SK-N-SH (cell line): ENCODE measurements around the gene RASSF4. TPM values are rescaled to one million over a fixed set of nuclear protein-coding genes. Genes with fewer than 3 reads are reported as not detected.

Experiments used
- CTCF ChIA-PET: fragments of 300-600, 350-600 bp; formaldehyde crosslinking; extraction: SDS; loops from one replicate; lab custom pipeline; 2021; lab: Yijun Ruan, JAX
- POLR2A ChIA-PET: fragments of 350-600 bp; sonication (Branson Sonifier 250); formaldehyde crosslinking; extraction: SDS; loops from one replicate; lab custom pipeline; 2020; ENCODE audit warnings: antibody characterized with exemption, inconsistent platforms; lab: Yijun Ruan, JAX
- DNase-seq: peaks from one replicate; pipeline ENCODE4 v3.0.0; 2012
- H2AFZ ChIP-seq: fragments of 200-600 bp; sonication (generic); 2 replicates; pipeline ENCODE4 v1.8.1; 2016; ENCODE audit warnings: antibody characterized with exemption, mild to moderate bottlenecking, low read depth
- H3F3A ChIP-seq: fragments of 200-600 bp; sonication (generic); replicated peaks from 2 replicates; pipeline ENCODE3; 2016; ENCODE audit warnings: antibody characterized with exemption, mild to moderate bottlenecking; ENCODE audit not compliant: insufficient read depth
- H3K27ac ChIP-seq, 2 experiments: fragments of 200-500 bp in 1 of 2; fragments of 200-600 bp in 1 of 2; sonication (Bioruptor generic) in 1 of 2; sonication (generic), shearing (Covaris generic) in 1 of 2; 2 replicates each; pipeline versions ENCODE4 v1.5.1 to v1.6.1; 2014 to 2016; ENCODE audit warnings: low read depth in 2 of 2, inconsistent platforms in 1 of 2, low read length in 1 of 2, mild to moderate bottlenecking in 1 of 2, mixed read lengths in 1 of 2
- H3K27me3 ChIP-seq: fragments of 200-600 bp; sonication (generic), shearing (Covaris generic); 2 replicates; pipeline ENCODE4 v1.6.1; 2016; ENCODE audit warnings: mixed run types; ENCODE audit not compliant: insufficient read depth
- H3K36me3 ChIP-seq, 2 experiments: fragments of 200-500 bp in 1 of 2; fragments of 200-600 bp in 1 of 2; sonication (Bioruptor generic) in 1 of 2; sonication (generic) in 1 of 2; replicated peaks in 1 of 2; 2 replicates each; pipeline versions ENCODE3 to v1.5.1; 2014 to 2016; ENCODE audit warnings: low read length in 1 of 2, mild to moderate bottlenecking in 1 of 2; ENCODE audit not compliant: insufficient read depth in 2 of 2, control insufficient read depth in 1 of 2
- H3K4me1 ChIP-seq, 2 experiments: fragments of 200-500 bp in 1 of 2; fragments of 200-600 bp in 1 of 2; sonication (Bioruptor generic) in 1 of 2; sonication (generic), shearing (Covaris generic) in 1 of 2; 2 replicates each; pipeline versions ENCODE4 v1.5.1 to v1.6.1; 2014 to 2016; ENCODE audit warnings: low read depth in 1 of 2, low read length in 1 of 2, mixed run types in 1 of 2; ENCODE audit not compliant: insufficient read depth in 2 of 2, control insufficient read depth in 1 of 2
- H3K4me2 ChIP-seq: fragments of 200-600 bp; sonication (generic), shearing (Covaris generic); 2 replicates; pipeline ENCODE4 v1.6.1; 2017; ENCODE audit warnings: mixed run types
- H3K4me3 ChIP-seq, 2 experiments: fragments of 200-500 bp in 1 of 2; fragments of 200-600 bp in 1 of 2; sonication (Bioruptor generic) in 1 of 2; sonication (generic), shearing (Covaris generic) in 1 of 2; 2 replicates each; pipeline versions ENCODE4 v1.5.1 to v1.8.1; 2014 to 2016; ENCODE audit warnings: low read depth in 2 of 2, inconsistent platforms in 1 of 2, low read length in 1 of 2, mild to moderate bottlenecking in 1 of 2, mixed read lengths in 1 of 2, moderate library complexity in 1 of 2
- H3K79me2 ChIP-seq: fragments of 200-600 bp; sonication (generic); 2 replicates; pipeline ENCODE4 v1.8.1; 2017; ENCODE audit warnings: mild to moderate bottlenecking; ENCODE audit not compliant: insufficient read depth
- H3K9ac ChIP-seq: fragments of 200-600 bp; sonication (generic); 2 replicates; pipeline ENCODE4 v1.6.1; 2017; ENCODE audit warnings: mixed run types
- H3K9me2 ChIP-seq: fragments of 200-600 bp; sonication (generic); 2 replicates; pipeline ENCODE4 v1.6.1; 2017; ENCODE audit warnings: mixed run types
- H3K9me3 ChIP-seq: fragments of 200-600 bp; sonication (generic); 2 replicates; pipeline ENCODE4 v1.6.1; 2017; ENCODE audit warnings: mixed run types, mild to moderate bottlenecking, moderate library complexity
- H4K20me1 ChIP-seq: fragments of 200-600 bp; sonication (generic); 2 replicates; pipeline ENCODE4 v1.6.1; 2017; ENCODE audit warnings: mild to moderate bottlenecking, mixed run types; ENCODE audit not compliant: insufficient read depth
- CHD2 ChIP-seq: fragments of 150-350 bp; IDR thresholded peaks from 2 replicates; pipeline ENCODE4 v1.6.1; 2018; ENCODE audit warnings: low read length; ENCODE audit not compliant: partially characterized antibody
- CTCF ChIP-seq: fragments of 200-600 bp; sonication (generic); IDR thresholded peaks from 2 replicates; pipeline ENCODE4 v1.6.1; 2017; ENCODE audit warnings: antibody characterized with exemption, mild to moderate bottlenecking, moderate library complexity
- EP300 ChIP-seq, 2 experiments: IDR thresholded peaks; 2 replicates each; pipeline versions ENCODE4 v1.4.0 to v1.6.1; 2012; ENCODE audit warnings: borderline replicate concordance in 1 of 2, low read depth in 1 of 2, low read length in 1 of 2
- EZH2phosphoT487 ChIP-seq: fragments of 200-600 bp; sonication (generic); IDR thresholded peaks from 2 replicates; pipeline ENCODE4 v1.6.1; 2017; ENCODE audit warnings: low read depth, mixed run types, mild to moderate bottlenecking, antibody characterized with exemption, moderate library complexity, borderline replicate concordance
- FOSL2 ChIP-seq: IDR thresholded peaks from 2 replicates; pipeline ENCODE4 v1.4.0; 2012; ENCODE audit warnings: low read depth, mild to moderate bottlenecking, moderate library complexity, borderline replicate concordance
- FOXJ3 ChIP-seq: sonication (generic); formaldehyde crosslinking; IDR thresholded peaks from 2 replicates; pipeline ENCODE4 v1.5.1; 2020; ENCODE audit warnings: mild to moderate bottlenecking, missing genetic modification reagents
- FOXM1 ChIP-seq: IDR thresholded peaks from 2 replicates; pipeline ENCODE4 v1.4.0; 2012; ENCODE audit warnings: low read depth, mild to moderate bottlenecking
- MAX ChIP-seq: IDR thresholded peaks from 2 replicates; pipeline ENCODE4 v1.4.0; 2012; ENCODE audit warnings: low read depth
- MEF2A ChIP-seq: IDR thresholded peaks from 2 replicates; pipeline ENCODE4 v1.4.0; 2012; ENCODE audit warnings: low read depth, borderline replicate concordance
- PBX3 ChIP-seq: IDR thresholded peaks from 2 replicates; pipeline ENCODE4; 2012
- POLR2AphosphoS5 ChIP-seq: IDR thresholded peaks from 2 replicates; pipeline ENCODE4 v1.6.1; 2012; ENCODE audit warnings: low read depth, low read length
- RAD21 ChIP-seq: IDR thresholded peaks from 2 replicates; pipeline ENCODE4 v1.6.1; 2012; ENCODE audit warnings: mild to moderate bottlenecking, low read length
- RCOR1 ChIP-seq: fragments of 150-350 bp; IDR thresholded peaks from 2 replicates; pipeline ENCODE4 v1.6.1; 2017; ENCODE audit warnings: antibody characterized with exemption, low read length
- REST ChIP-seq: IDR thresholded peaks from 2 replicates; pipeline ENCODE4 v1.6.1; 2012; ENCODE audit warnings: mild to moderate bottlenecking, low read depth, low read length, moderate library complexity
- SIN3A ChIP-seq: IDR thresholded peaks from 2 replicates; pipeline ENCODE4 v1.6.1; 2012; ENCODE audit warnings: low read depth, mild to moderate bottlenecking, low read length, moderate library complexity, borderline replicate concordance
- SMC3 ChIP-seq: IDR thresholded peaks from 2 replicates; pipeline ENCODE4 v1.6.1; 2012; ENCODE audit warnings: low read depth, low read length, improper control_type of control experiment
- TAF1 ChIP-seq: IDR thresholded peaks from 2 replicates; pipeline ENCODE4 v1.6.1; 2012; ENCODE audit warnings: low read depth, mild to moderate bottlenecking, low read length, moderate library complexity, borderline replicate concordance
- TCF12 ChIP-seq: IDR thresholded peaks from 2 replicates; pipeline ENCODE4 v1.4.0; 2012
- TEAD4 ChIP-seq: IDR thresholded peaks from 2 replicates; pipeline ENCODE4 v1.4.0; 2012; ENCODE audit warnings: mild to moderate bottlenecking, borderline replicate concordance; ENCODE audit not compliant: insufficient read depth
- USF1 ChIP-seq: IDR thresholded peaks from 2 replicates; pipeline ENCODE4 v1.4.0; 2012; ENCODE audit warnings: low read depth, borderline replicate concordance
- YY1 ChIP-seq: IDR thresholded peaks from 2 replicates; pipeline ENCODE4 v1.4.0; 2012; ENCODE audit warnings: low read depth, mild to moderate bottlenecking
- WGBS: methylation state at CpG from one replicate; pipeline ENCODE4 v1.1.6; 2017; ENCODE audit warnings: low lambda C conversion rate; 5-methylcytosine and 5-hydroxymethylcytosine counted together
- polyA plus RNA-seq, 3 experiments: library from polyadenylated mRNA; depleted of rRNA; stranded (reverse); fragments of >200 nt; gene quantifications; 2 replicates each; pipeline ENCODE4 v1.2.3, GENCODE V29; 2012

Gene RASSF4
- polyA plus RNA-seq, 1 of the 3 experiments (the other 2 are of a cell fraction): 11.0 TPM

- H3K27ac ChIP-seq: no peak overlapping the region
- WGBS: 3% methylated on average over 3 of the region's 3 CpGs
- no peak overlapping the region for H3K9ac ChIP-seq
- no peaks in the 10 kb centered on the region for H3K9me2 ChIP-seq
- ChIA-PET CTCF (interaction anchor here (0.9 to 1.9 kb wide), 4 partner anchors 10 to 55 kb away, joined by 3 to 20 read pairs (median 4); no protein-coding TSS in a partner anchor), POLR2A (no interaction called here)
- H3K9me3 ChIP-seq: no peaks in the 10 kb centered on the region
- TF ChIP-seq FOXM1: no peak
- no peak for TF ChIP-seq PBX3
- TF ChIP-seq EP300 (IDR thresholded peaks at IDR 0.05; ENCODE audit: borderline replicate concordance in 1 of 2, low read depth in 1 of 2, low read length in 1 of 2): no peak
- no peak for TF ChIP-seq SMC3
- no peak for TF ChIP-seq SIN3A
- no peak for TF ChIP-seq POLR2AphosphoS5
- no peak for TF ChIP-seq TEAD4
- TF ChIP-seq MEF2A: no peak
- no peak for TF ChIP-seq TAF1
- TF ChIP-seq FOXJ3 (CRISPR knock-in tag): no peak
- no peak for TF ChIP-seq CTCF
- H3K79me2 ChIP-seq: no peaks in the 10 kb centered on the region
- no peaks in the 10 kb centered on the region for H3K4me1 ChIP-seq
- H3K27me3 ChIP-seq: peaks cover 40% of the 10 kb centered on the region
- H3F3A ChIP-seq: no peaks in the 10 kb centered on the region
- no peak overlapping the region for H3K4me2 ChIP-seq
- no peaks in the 10 kb centered on the region for H4K20me1 ChIP-seq
- H2AFZ ChIP-seq: no peak overlapping the region
- no peaks in the 10 kb centered on the region for H3K36me3 ChIP-seq
- no peak overlapping the region for H3K4me3 ChIP-seq
- DNase-seq: no peak
Measured at GRCh38 chr10:44920252-44920651, 39.4 kb upstream of the RASSF4 start.

- DNase-seq: no peak
- Histone ChIP-seq H4K20me1 (no peaks in the 10 kb centered on the region), H3K4me1 (no peaks in the 10 kb centered on the region), H3F3A (no peaks in the 10 kb centered on the region), H3K27ac (no peak overlapping the region), H2AFZ (no peak overlapping the region), H3K9me3 (no peaks in the 10 kb centered on the region), H3K9me2 (no peaks in the 10 kb centered on the region), H3K4me3 (no peak overlapping the region), H3K79me2 (no peaks in the 10 kb centered on the region), H3K27me3 (peaks cover 32% of the 10 kb centered on the region), H3K36me3 (no peaks in the 10 kb centered on the region), H3K9ac (no peak overlapping the region), H3K4me2 (no peak overlapping the region)
- TF ChIP-seq FOXJ3 (CRISPR knock-in tag) (no peak), EP300 (IDR thresholded peaks at IDR 0.05; ENCODE audit: borderline replicate concordance in 1 of 2, low read depth in 1 of 2, low read length in 1 of 2) (no peak), SMC3 (no peak), FOSL2 (no peak), RCOR1 (no peak), EZH2phosphoT487 (no peak), SIN3A (no peak), REST (no peak), FOXM1 (no peak), RAD21 (no peak), YY1 (no peak), MAX (no peak), CHD2 (no peak), TCF12 (no peak), USF1 (no peak)
- POLR2A ChIA-PET: no interaction called here
- CTCF ChIA-PET: interaction anchor here (1.4 to 1.9 kb wide), 4 partner anchors 11 to 57 kb away, joined by 3 to 20 read pairs (median 4); no protein-coding TSS in a partner anchor
- 14% methylated on average over 5 of the region's 5 CpGs for WGBS
Measured at GRCh38 chr10:44921061-44921460, 38.5 kb upstream of the RASSF4 start.
